ENCODE results near the gene CORO2B. TPM values are rescaled to one million over a fixed set of nuclear protein-coding genes. Genes with fewer than 3 reads are reported as not detected.
A peak's percentile ranks its signal among the peaks of the same experiment; 100 is the strongest.

Gene CORO2B
- total RNA-seq, 1 donor from 2014 or later: 3.6 TPM

DNA sequence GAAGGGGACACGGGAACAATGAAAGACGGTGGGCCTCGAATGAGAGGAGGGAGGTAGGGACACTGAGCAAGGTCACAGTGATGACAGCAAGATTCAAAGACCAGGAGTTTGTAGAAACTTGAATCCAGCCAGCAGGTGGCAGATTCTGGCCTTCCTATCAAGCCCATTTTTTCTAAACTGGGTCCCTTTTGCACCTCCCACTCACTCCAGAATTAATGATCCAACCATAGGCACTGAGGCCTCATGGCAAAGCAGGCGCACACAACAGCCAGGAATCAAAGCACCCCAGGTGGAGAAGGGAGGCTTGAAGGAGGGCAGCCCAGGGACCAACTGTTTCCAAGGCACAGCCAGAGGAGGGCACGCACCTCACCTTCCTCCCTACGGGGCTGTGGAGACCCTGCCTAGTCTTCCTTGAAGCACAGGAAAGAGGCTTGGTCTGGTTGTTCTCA lies 151.7 kb downstream of the CORO2B start:
- ATAC-seq (peak; percentile 57), DNase-seq (no peak)
- Histone ChIP-seq H3K36me3 (no peaks in the 10 kb centered on the region), H3K4me3 (no peak overlapping the region), H3K27me3 (no peaks in the 10 kb centered on the region), H3K4me1 (peaks cover 10% of the 10 kb centered on the region), H3K9me3 (no peaks in the 10 kb centered on the region), H3K27ac (no peak overlapping the region)
- TF ChIP-seq, protein P1, sequence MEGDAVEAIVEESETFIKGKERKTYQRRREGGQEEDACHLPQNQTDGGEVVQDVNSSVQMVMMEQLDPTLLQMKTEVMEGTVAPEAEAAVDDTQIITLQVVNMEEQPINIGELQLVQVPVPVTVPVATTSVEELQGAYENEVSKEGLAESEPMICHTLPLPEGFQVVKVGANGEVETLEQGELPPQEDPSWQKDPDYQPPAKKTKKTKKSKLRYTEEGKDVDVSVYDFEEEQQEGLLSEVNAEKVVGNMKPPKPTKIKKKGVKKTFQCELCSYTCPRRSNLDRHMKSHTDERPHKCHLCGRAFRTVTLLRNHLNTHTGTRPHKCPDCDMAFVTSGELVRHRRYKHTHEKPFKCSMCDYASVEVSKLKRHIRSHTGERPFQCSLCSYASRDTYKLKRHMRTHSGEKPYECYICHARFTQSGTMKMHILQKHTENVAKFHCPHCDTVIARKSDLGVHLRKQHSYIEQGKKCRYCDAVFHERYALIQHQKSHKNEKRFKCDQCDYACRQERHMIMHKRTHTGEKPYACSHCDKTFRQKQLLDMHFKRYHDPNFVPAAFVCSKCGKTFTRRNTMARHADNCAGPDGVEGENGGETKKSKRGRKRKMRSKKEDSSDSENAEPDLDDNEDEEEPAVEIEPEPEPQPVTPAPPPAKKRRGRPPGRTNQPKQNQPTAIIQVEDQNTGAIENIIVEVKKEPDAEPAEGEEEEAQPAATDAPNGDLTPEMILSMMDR (IDR thresholded peaks at IDR 0.05): peak; percentile 52
- intact Hi-C loops (cut with DNase I): loop anchor here (5.0 kb wide), 1 partner anchor 147 kb away; no protein-coding TSS in a partner anchor

DNA sequence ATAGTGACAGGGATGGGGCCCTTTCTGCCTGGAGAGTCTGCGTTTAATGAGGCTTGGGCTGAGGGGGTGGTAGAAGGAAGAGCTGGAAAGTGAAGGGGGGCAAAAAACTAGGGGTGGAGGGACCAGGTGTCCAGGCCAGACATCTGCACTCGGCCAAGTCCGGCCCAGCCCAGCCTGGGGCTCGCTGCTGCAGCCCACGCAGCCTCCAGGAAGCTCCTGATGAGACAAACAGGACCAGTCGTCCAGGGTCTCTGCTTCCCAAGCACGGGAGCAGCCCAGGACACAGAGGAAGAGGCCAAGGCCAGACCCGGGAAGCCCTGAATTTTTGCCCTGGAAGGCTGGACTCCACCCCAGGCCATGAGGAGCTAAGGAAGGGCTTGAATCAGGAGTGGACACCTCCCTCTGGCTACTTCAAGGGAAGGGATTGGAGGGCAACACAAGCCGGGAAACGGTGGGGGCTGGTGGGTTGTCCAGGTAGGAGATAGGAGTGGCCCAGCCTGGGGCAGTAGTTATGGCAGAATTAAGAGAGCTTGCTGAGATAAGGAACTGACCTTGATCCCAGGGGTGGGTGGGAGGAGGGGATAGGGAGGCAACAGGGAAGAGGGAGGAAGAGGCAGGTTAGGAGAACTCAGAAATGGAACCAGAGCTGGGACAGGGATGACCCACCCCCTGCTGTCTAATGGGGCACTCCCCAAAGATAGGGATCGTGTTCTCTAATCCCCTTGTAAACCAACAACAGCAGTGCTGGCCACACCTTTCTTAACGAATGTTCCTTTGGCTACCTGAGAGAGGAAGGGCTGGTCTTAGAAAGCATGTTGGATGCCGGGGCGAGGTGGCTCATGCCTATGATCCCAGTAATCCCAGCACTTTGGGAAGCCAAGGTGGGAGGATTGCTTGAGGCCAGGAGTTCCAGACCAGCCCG lies 152.4 kb downstream of the CORO2B start:
- H3K36me3 ChIP-seq: no peaks in the 10 kb centered on the region
- TF ChIP-seq, protein P1 (IDR thresholded peaks at IDR 0.05): no peak
- ATAC-seq: peak; percentile 11
- no peak for DNase-seq
- no peaks in the 10 kb centered on the region for H3K9me3 ChIP-seq
- no peak overlapping the region for H3K27ac ChIP-seq
- intact Hi-C loops (cut with DNase I): loop anchor here (5.0 kb wide), 1 partner anchor 146 kb away; no protein-coding TSS in a partner anchor
- H3K4me3 ChIP-seq: no peak overlapping the region
- H3K4me1 ChIP-seq: peaks cover 6% of the 10 kb centered on the region
- no peaks in the 10 kb centered on the region for H3K27me3 ChIP-seq

- intact Hi-C loops (cut with DNase I): loop anchor here (5.0 kb wide), 1 partner anchor 145 kb away; no protein-coding TSS in a partner anchor
- Histone ChIP-seq H3K27me3 (no peaks in the 10 kb centered on the region), H3K4me3 (no peak overlapping the region), H3K9me3 (no peaks in the 10 kb centered on the region), H3K27ac (no peak overlapping the region), H3K36me3 (no peaks in the 10 kb centered on the region), H3K4me1 (peaks cover 6% of the 10 kb centered on the region)
- TF ChIP-seq, protein P1 (IDR thresholded peaks at IDR 0.05): no peak
- ATAC-seq (no peak), DNase-seq (no peak)
Observed at GRCh38 chr15:68732451-68732850, 153.7 kb downstream of the CORO2B start.

DNA sequence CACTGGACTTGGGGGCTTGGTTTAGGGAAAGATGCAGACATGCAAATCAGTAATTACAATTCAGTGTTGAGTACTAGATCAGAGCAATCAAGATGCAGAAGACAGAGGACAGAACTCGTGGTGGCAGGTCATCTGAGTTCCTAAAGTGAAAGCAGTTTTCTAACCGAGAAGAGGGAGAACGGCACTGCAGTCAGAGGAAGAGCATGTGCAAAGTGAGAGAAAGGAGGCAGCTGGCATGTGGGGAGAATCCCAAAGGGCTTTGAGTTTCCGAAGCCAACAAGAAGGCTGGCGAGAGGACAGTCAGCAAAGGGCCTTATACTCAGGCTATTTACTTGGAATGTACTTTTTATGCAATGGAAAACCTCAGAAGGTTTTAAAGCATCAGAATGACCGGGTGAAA lies 154.9 kb downstream of the CORO2B start:
- ATAC-seq: no peak
- DNase-seq: no peak
- Histone ChIP-seq H3K4me1 (peaks cover 6% of the 10 kb centered on the region), H3K4me3 (no peak overlapping the region), H3K9me3 (no peaks in the 10 kb centered on the region), H3K36me3 (no peaks in the 10 kb centered on the region), H3K27ac (no peak overlapping the region), H3K27me3 (no peaks in the 10 kb centered on the region)
- intact Hi-C loops (cut with DNase I): loop anchor here (5.0 kb wide), 1 partner anchor 144 kb away; no protein-coding TSS in a partner anchor
- TF ChIP-seq, protein P1 (IDR thresholded peaks at IDR 0.05): no peak

DNA sequence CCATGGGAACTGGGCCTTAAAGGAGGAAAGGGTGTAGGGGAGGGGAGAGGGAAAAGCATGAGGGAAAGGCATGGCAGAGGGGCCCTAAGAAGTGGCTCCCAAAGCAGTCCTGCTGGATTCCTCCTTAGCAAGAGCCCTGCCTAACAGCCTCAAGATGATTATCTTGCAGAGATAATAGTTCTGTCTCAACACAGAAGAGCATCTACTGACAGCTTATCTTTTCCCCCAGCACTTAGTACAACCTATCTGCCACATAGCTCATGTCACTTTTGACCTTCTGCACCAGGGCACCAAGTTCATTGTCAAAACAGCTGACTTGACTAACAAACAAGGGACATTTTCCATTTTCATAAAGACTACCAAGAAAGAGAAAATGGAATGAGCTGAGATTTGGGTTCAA lies 155.6 kb downstream of the CORO2B start:
- H3K4me1 ChIP-seq: peaks cover 6% of the 10 kb centered on the region
- no peak overlapping the region for H3K27ac ChIP-seq
- TF ChIP-seq, protein P1 (IDR thresholded peaks at IDR 0.05): no peak
- intact Hi-C loops (cut with DNase I): loop anchor here (5.0 kb wide), 1 partner anchor 143 kb away; no protein-coding TSS in a partner anchor
- no peaks in the 10 kb centered on the region for H3K36me3 ChIP-seq
- H3K27me3 ChIP-seq: no peaks in the 10 kb centered on the region
- no peaks in the 10 kb centered on the region for H3K9me3 ChIP-seq
- ATAC-seq (no peak), DNase-seq (no peak)
- no peak overlapping the region for H3K4me3 ChIP-seq
